ENCODE data around the gene CDKN3. TPM values are rescaled to one million over a fixed set of nuclear protein-coding genes. Genes with fewer than 3 reads are reported as not detected.
A peak's percentile ranks its signal among the peaks of the same experiment; 100 is the strongest.

The CDKN3 gene
- polyA plus RNA-seq, 1 donor, result 15.1 TPM

GRCh38 chr14:54354968-54355641, 41.7 kb upstream of the CDKN3 start:
- Histone ChIP-seq H3K27me3 (ENCODE audit: control insufficient read depth, insufficient read depth, low read length) (no peaks in the 10 kb centered on the region), H3K4me3 (ENCODE audit: low read length) (no peak overlapping the region), H3K4me1 (ENCODE audit: control insufficient read depth, insufficient read depth, low read length) (peaks cover 12% of the 10 kb centered on the region), H3K9me3 (ENCODE audit: control insufficient read depth, low read depth, low read length) (no peaks in the 10 kb centered on the region), H3K36me3 (ENCODE audit: control insufficient read depth, insufficient read depth, low read length) (no peaks in the 10 kb centered on the region), H3K27ac (ENCODE audit: low read length) (peak overlapping the region; percentile 76)
- no peak for DNase-seq

- Histone ChIP-seq H3K36me3 (ENCODE audit: control insufficient read depth, insufficient read depth, low read length) (no peaks in the 10 kb centered on the region), H3K27ac (ENCODE audit: low read length) (no peak overlapping the region), H3K9me3 (ENCODE audit: control insufficient read depth, low read depth, low read length) (no peaks in the 10 kb centered on the region), H3K4me3 (ENCODE audit: low read length) (no peak overlapping the region), H3K4me1 (ENCODE audit: control insufficient read depth, insufficient read depth, low read length) (peaks cover 12% of the 10 kb centered on the region), H3K27me3 (ENCODE audit: control insufficient read depth, insufficient read depth, low read length) (no peaks in the 10 kb centered on the region)
- no peak for DNase-seq
- 100% methylated on average over 1 of the region's 2 CpGs for WGBS (ENCODE audit: insufficient coverage, low lambda C conversion rate)
Observed at GRCh38 chr14:54355698-54356097, 41.1 kb upstream of the CDKN3 start.

GRCh38 chr14:54356172-54356571, 40.6 kb upstream of the CDKN3 start:
- H3K27ac ChIP-seq (ENCODE audit: low read length), result no peak overlapping the region
- no peak overlapping the region for H3K4me3 ChIP-seq (ENCODE audit: low read length)
- no peak for DNase-seq
- no peaks in the 10 kb centered on the region for H3K9me3 ChIP-seq (ENCODE audit: control insufficient read depth, low read depth, low read length)
- no CpG with 5 or more reads among the region's 3 CpGs for WGBS (ENCODE audit: insufficient coverage, low lambda C conversion rate)
- peaks cover 12% of the 10 kb centered on the region for H3K4me1 ChIP-seq (ENCODE audit: control insufficient read depth, insufficient read depth, low read length)
- H3K27me3 ChIP-seq (ENCODE audit: control insufficient read depth, insufficient read depth, low read length), result no peaks in the 10 kb centered on the region
- no peaks in the 10 kb centered on the region for H3K36me3 ChIP-seq (ENCODE audit: control insufficient read depth, insufficient read depth, low read length)

GRCh38 chr14:54360667-54361066, 36.1 kb upstream of the CDKN3 start:
- WGBS (ENCODE audit: insufficient coverage, low lambda C conversion rate), result no CpG with 5 or more reads among the region's 1 CpG
- Histone ChIP-seq H3K27ac (ENCODE audit: low read length) (no peak overlapping the region), H3K36me3 (ENCODE audit: control insufficient read depth, insufficient read depth, low read length) (no peaks in the 10 kb centered on the region), H3K4me1 (ENCODE audit: control insufficient read depth, insufficient read depth, low read length) (peaks cover 2% of the 10 kb centered on the region), H3K4me3 (ENCODE audit: low read length) (no peak overlapping the region), H3K27me3 (ENCODE audit: control insufficient read depth, insufficient read depth, low read length) (no peaks in the 10 kb centered on the region), H3K9me3 (ENCODE audit: control insufficient read depth, low read depth, low read length) (no peaks in the 10 kb centered on the region)
- no peak for DNase-seq

- no peaks in the 10 kb centered on the region for H3K9me3 ChIP-seq (ENCODE audit: control insufficient read depth, low read depth, low read length)
- no peak for DNase-seq
- peaks cover 2% of the 10 kb centered on the region for H3K4me1 ChIP-seq (ENCODE audit: control insufficient read depth, insufficient read depth, low read length)
- H3K27ac ChIP-seq (ENCODE audit: low read length), result no peak overlapping the region
- H3K27me3 ChIP-seq (ENCODE audit: control insufficient read depth, insufficient read depth, low read length), result no peaks in the 10 kb centered on the region
- H3K4me3 ChIP-seq (ENCODE audit: low read length), result no peak overlapping the region
- WGBS (ENCODE audit: insufficient coverage, low lambda C conversion rate), result no CpG with 5 or more reads among the region's 5 CpGs
- H3K36me3 ChIP-seq (ENCODE audit: control insufficient read depth, insufficient read depth, low read length), result no peaks in the 10 kb centered on the region
Observed at GRCh38 chr14:54362089-54362504, 34.7 kb upstream of the CDKN3 start.

GRCh38 chr14:54362759-54363437, 33.9 kb upstream of the CDKN3 start:
- Histone ChIP-seq H3K4me3 (ENCODE audit: low read length) (no peak overlapping the region), H3K4me1 (ENCODE audit: control insufficient read depth, insufficient read depth, low read length) (peaks cover 9% of the 10 kb centered on the region), H3K36me3 (ENCODE audit: control insufficient read depth, insufficient read depth, low read length) (no peaks in the 10 kb centered on the region), H3K27me3 (ENCODE audit: control insufficient read depth, insufficient read depth, low read length) (no peaks in the 10 kb centered on the region), H3K9me3 (ENCODE audit: control insufficient read depth, low read depth, low read length) (no peaks in the 10 kb centered on the region), H3K27ac (ENCODE audit: low read length) (no peak overlapping the region)
- 77% methylated on average over 2 of the region's 5 CpGs for WGBS (ENCODE audit: insufficient coverage, low lambda C conversion rate)
- no peak for DNase-seq

- no peak overlapping the region for H3K4me3 ChIP-seq (ENCODE audit: low read length)
- H3K9me3 ChIP-seq (ENCODE audit: control insufficient read depth, low read depth, low read length), result no peaks in the 10 kb centered on the region
- H3K4me1 ChIP-seq (ENCODE audit: control insufficient read depth, insufficient read depth, low read length), result peaks cover 9% of the 10 kb centered on the region
- no peaks in the 10 kb centered on the region for H3K36me3 ChIP-seq (ENCODE audit: control insufficient read depth, insufficient read depth, low read length)
- WGBS (ENCODE audit: insufficient coverage, low lambda C conversion rate), result no CpG with 5 or more reads among the region's 9 CpGs
- no peaks in the 10 kb centered on the region for H3K27me3 ChIP-seq (ENCODE audit: control insufficient read depth, insufficient read depth, low read length)
- no peak for DNase-seq
- H3K27ac ChIP-seq (ENCODE audit: low read length), result no peak overlapping the region
Observed at GRCh38 chr14:54364555-54365415, 32.0 kb upstream of the CDKN3 start.

GRCh38 chr14:54366736-54367735, 29.8 kb upstream of the CDKN3 start:
- H3K9me3 ChIP-seq (ENCODE audit: control insufficient read depth, low read depth, low read length), result no peaks in the 10 kb centered on the region
- peak; percentile 75 to 90 for DNase-seq
- H3K27ac ChIP-seq (ENCODE audit: low read length), result peak overlapping the region; percentile 27
- no peaks in the 10 kb centered on the region for H3K36me3 ChIP-seq (ENCODE audit: control insufficient read depth, insufficient read depth, low read length)
- H3K4me1 ChIP-seq (ENCODE audit: control insufficient read depth, insufficient read depth, low read length), result peaks cover 9% of the 10 kb centered on the region
- H3K4me3 ChIP-seq (ENCODE audit: low read length), result no peak overlapping the region
- no peaks in the 10 kb centered on the region for H3K27me3 ChIP-seq (ENCODE audit: control insufficient read depth, insufficient read depth, low read length)
- WGBS (ENCODE audit: insufficient coverage, low lambda C conversion rate), result no CpG with 5 or more reads among the region's 9 CpGs

GRCh38 chr14:54368291-54368690, 28.5 kb upstream of the CDKN3 start:
- H3K4me1 ChIP-seq (ENCODE audit: control insufficient read depth, insufficient read depth, low read length), result peaks cover 7% of the 10 kb centered on the region
- H3K27ac ChIP-seq (ENCODE audit: low read length), result no peak overlapping the region
- no peak for DNase-seq
- no peaks in the 10 kb centered on the region for H3K27me3 ChIP-seq (ENCODE audit: control insufficient read depth, insufficient read depth, low read length)
- WGBS (ENCODE audit: insufficient coverage, low lambda C conversion rate), result no CpG with 5 or more reads among the region's 4 CpGs
- H3K9me3 ChIP-seq (ENCODE audit: control insufficient read depth, low read depth, low read length), result no peaks in the 10 kb centered on the region
- H3K4me3 ChIP-seq (ENCODE audit: low read length), result no peak overlapping the region
- H3K36me3 ChIP-seq (ENCODE audit: control insufficient read depth, insufficient read depth, low read length), result no peaks in the 10 kb centered on the region
